ENCODE results near the gene PIK3C2G.

Gene PIK3C2G

DNA sequence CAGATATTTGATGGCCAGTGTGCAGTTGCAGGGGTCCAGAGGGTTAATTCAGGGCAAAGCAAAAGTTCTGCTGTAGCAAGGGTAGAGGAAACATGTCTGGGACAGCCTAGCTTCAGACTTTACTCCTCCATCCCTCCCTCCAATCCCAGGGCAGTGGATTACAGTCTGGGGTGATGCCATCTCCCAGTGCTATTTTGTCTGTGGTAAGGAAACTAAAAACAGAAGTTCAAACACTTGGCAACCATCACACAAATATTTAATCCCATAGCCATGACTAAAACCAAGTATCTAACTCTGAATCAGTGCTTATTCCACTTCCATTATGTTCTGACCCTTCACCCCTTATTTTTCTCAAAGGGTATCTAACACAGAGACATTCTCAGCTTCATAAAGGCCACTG is 61.8 kb downstream of the PIK3C2G start:
- FAIRE-seq (no peak), DNase-seq (ENCODE audit: insufficient read length, low spot score) (no peak)
- no peak for TF ChIP-seq POLR2A (IDR thresholded peaks at IDR 0.05; ENCODE audit: low read depth, low read length)
- no peak for TF ChIP-seq POU2F2 (IDR thresholded peaks at IDR 0.05; ENCODE audit: low read depth, low read length)
- TF ChIP-seq POLR2AphosphoS5 (IDR thresholded peaks at IDR 0.05; ENCODE audit: low read depth, low read length) = no peak
- TF ChIP-seq TAF1 (IDR thresholded peaks at IDR 0.05; ENCODE audit: low read depth, low read length) = no peak
- no peak for TF ChIP-seq SPI1 (IDR thresholded peaks at IDR 0.05; ENCODE audit: low read depth, low read length)
- TF ChIP-seq PAX5 (IDR thresholded peaks at IDR 0.05; ENCODE audit: insufficient read depth, low read length, severe bottlenecking) = no peak

DNA sequence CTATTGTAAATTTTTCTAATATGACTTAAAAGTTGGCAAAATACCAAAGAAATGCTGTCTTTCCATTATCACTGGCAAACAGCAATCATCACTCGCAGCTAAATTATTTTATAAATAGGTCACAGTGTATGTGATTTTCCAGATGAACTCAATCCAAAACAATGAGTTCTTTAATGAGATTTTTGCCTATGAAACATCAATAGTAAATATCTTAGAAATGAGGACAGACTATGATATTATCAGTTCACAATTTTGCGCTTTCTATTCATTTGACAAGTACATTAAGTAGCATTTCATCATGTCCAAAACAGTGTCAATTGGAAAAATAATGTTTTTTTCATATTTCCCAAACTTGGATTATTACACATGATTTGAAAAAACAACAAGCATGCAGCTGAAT is 65.7 kb downstream of the PIK3C2G start:
- DNase-seq (ENCODE audit: insufficient read length, low spot score) = no peak
- no peak for FAIRE-seq
- TF ChIP-seq POU2F2 (IDR thresholded peaks at IDR 0.05; ENCODE audit: low read depth, low read length) (no peak), POLR2AphosphoS5 (IDR thresholded peaks at IDR 0.05; ENCODE audit: low read depth, low read length) (no peak), PAX5 (IDR thresholded peaks at IDR 0.05; ENCODE audit: insufficient read depth, low read length, severe bottlenecking) (no peak), POLR2A (IDR thresholded peaks at IDR 0.05; ENCODE audit: low read depth, low read length) (no peak), SPI1 (IDR thresholded peaks at IDR 0.05; ENCODE audit: low read depth, low read length) (no peak), TAF1 (IDR thresholded peaks at IDR 0.05; ENCODE audit: low read depth, low read length) (no peak)

DNA sequence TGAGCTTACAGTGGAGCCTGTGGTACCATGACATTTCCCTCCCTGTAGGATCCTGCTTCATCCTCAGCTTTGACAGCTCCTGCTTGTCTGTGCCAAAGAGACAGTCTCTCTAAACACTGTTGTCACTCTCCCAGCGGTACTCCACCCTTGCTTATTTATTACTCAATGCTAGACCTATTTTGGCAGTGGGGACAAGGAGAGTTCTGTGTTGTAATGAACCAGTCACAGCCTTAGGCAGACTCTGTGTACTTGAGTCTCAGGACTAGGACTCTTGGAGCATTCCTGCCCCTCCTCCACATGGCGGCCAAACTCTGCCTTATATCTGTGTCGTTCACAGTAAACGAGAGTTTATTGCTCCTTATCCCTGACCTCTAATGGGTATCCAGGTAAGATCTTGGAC is 70.9 kb downstream of the PIK3C2G start:
- DNase-seq (ENCODE audit: insufficient read length, low spot score) (no peak), FAIRE-seq (no peak)
- no peak for TF ChIP-seq POLR2AphosphoS5 (IDR thresholded peaks at IDR 0.05; ENCODE audit: low read depth, low read length)
- no peak for TF ChIP-seq POLR2A (IDR thresholded peaks at IDR 0.05; ENCODE audit: low read depth, low read length)
- no peak for TF ChIP-seq SPI1 (IDR thresholded peaks at IDR 0.05; ENCODE audit: low read depth, low read length)
- TF ChIP-seq TAF1 (IDR thresholded peaks at IDR 0.05; ENCODE audit: low read depth, low read length) = no peak
- no peak for TF ChIP-seq PAX5 (IDR thresholded peaks at IDR 0.05; ENCODE audit: insufficient read depth, low read length, severe bottlenecking)
- no peak for TF ChIP-seq POU2F2 (IDR thresholded peaks at IDR 0.05; ENCODE audit: low read depth, low read length)

DNA sequence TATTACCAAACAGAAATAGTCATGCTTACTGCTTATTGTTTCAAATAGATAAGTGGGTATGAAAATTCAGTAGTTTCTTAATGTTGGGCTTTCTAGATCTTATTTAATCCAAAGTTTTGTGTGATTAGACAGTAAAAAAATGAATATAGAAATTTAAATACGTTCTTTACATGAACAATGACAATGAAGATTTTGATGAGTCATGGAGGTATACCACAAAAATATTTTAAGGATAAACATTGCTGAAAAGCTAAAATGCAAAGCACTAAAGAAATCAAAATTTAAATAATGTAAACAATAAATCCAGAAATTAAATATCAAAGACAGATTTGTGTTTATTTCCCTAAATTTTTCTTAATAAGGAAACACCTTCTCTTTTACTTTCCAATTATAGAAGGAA is 78.3 kb downstream of the PIK3C2G start:
- TF ChIP-seq TAF1 (IDR thresholded peaks at IDR 0.05; ENCODE audit: low read depth, low read length) = no peak
- TF ChIP-seq PAX5 (IDR thresholded peaks at IDR 0.05; ENCODE audit: insufficient read depth, low read length, severe bottlenecking) = no peak
- TF ChIP-seq POLR2A (IDR thresholded peaks at IDR 0.05; ENCODE audit: low read depth, low read length) = no peak
- no peak for TF ChIP-seq POU2F2 (IDR thresholded peaks at IDR 0.05; ENCODE audit: low read depth, low read length)
- TF ChIP-seq POLR2AphosphoS5 (IDR thresholded peaks at IDR 0.05; ENCODE audit: low read depth, low read length) = no peak
- TF ChIP-seq SPI1 (IDR thresholded peaks at IDR 0.05; ENCODE audit: low read depth, low read length) = no peak
- FAIRE-seq (no peak), DNase-seq (ENCODE audit: insufficient read length, low spot score) (no peak)

GRCh38 chr12:18340186-18340585 is 78.9 kb downstream of the PIK3C2G start:
- DNase-seq (ENCODE audit: insufficient read length, low spot score) (no peak), FAIRE-seq (no peak)
- TF ChIP-seq PAX5 (IDR thresholded peaks at IDR 0.05; ENCODE audit: insufficient read depth, low read length, severe bottlenecking) (no peak), POLR2A (IDR thresholded peaks at IDR 0.05; ENCODE audit: low read depth, low read length) (no peak), POLR2AphosphoS5 (IDR thresholded peaks at IDR 0.05; ENCODE audit: low read depth, low read length) (no peak), TAF1 (IDR thresholded peaks at IDR 0.05; ENCODE audit: low read depth, low read length) (no peak), SPI1 (IDR thresholded peaks at IDR 0.05; ENCODE audit: low read depth, low read length) (no peak), POU2F2 (IDR thresholded peaks at IDR 0.05; ENCODE audit: low read depth, low read length) (no peak)

GRCh38 chr12:18340786-18341185 is 79.5 kb downstream of the PIK3C2G start:
- TF ChIP-seq POU2F2 (IDR thresholded peaks at IDR 0.05; ENCODE audit: low read depth, low read length) (no peak), PAX5 (IDR thresholded peaks at IDR 0.05; ENCODE audit: insufficient read depth, low read length, severe bottlenecking) (no peak)
- DNase-seq (ENCODE audit: insufficient read length, low spot score) (no peak), FAIRE-seq (no peak)

DNA sequence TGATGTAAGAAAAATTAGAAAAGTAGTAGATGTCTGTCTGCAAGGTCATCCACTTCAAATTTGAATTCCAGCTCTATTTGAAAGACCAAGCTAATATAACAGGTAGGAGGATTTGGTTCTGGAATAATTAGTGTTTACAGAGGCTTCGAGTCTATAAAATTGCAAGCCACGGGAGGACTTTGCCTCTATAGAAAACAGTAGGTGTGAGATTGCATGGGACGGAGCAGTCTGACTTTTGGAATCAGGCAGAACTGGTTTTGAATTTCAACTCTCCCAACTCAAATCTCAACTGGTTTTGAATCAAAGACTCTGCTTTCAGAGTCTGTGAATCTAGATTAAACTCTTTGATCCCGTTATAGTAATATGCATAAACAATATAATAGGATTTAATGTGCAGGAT is 82.4 kb downstream of the PIK3C2G start:
- DNase-seq (ENCODE audit: insufficient read length, low spot score) (no peak), FAIRE-seq (no peak)
- TF ChIP-seq POLR2AphosphoS5 (IDR thresholded peaks at IDR 0.05; ENCODE audit: low read depth, low read length) (no peak), POU2F2 (IDR thresholded peaks at IDR 0.05; ENCODE audit: low read depth, low read length) (no peak), PAX5 (IDR thresholded peaks at IDR 0.05; ENCODE audit: insufficient read depth, low read length, severe bottlenecking) (no peak), TAF1 (IDR thresholded peaks at IDR 0.05; ENCODE audit: low read depth, low read length) (no peak)

DNA sequence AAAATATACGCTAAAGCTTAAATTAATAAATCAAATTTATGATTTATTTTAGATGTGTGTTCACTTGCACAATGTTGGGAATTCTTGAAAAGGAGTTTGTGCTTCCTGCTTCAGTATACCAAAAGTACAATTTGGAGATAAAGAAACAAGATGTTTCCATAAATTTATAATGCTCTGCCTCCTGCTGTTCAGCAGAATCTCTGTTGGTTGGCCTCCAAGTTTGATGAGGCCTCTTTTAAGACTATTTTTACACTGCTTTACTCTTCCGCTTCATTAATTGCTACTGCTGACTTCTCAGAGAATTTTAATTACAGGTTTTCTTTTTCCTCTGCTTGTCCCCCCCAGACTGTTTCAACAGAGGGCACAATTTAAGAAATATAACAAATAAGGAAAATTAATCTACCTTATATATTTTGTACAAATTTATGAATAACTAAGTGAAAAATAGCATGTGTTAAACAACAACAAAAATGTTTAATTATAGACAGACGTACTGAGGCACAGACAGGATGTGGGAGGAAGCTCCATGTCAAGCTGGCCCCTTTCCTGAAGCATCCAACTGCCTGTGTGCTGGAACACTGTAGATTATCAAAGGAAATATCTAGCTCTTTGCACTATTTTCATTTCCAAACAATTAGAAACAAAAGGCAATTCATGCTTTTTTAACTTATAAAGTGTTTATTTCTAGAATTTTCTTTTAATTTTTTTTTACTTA is 83.9 kb downstream of the PIK3C2G start:
- DNase-seq (ENCODE audit: insufficient read length, low spot score) (no peak), FAIRE-seq (no peak)
- TF ChIP-seq PAX5 (IDR thresholded peaks at IDR 0.05; ENCODE audit: insufficient read depth, low read length, severe bottlenecking) = no peak
- no peak for TF ChIP-seq POU2F2 (IDR thresholded peaks at IDR 0.05; ENCODE audit: low read depth, low read length)
- TF ChIP-seq TAF1 (IDR thresholded peaks at IDR 0.05; ENCODE audit: low read depth, low read length) = no peak
- TF ChIP-seq SPI1 (IDR thresholded peaks at IDR 0.05; ENCODE audit: low read depth, low read length) = no peak
- no peak for TF ChIP-seq POLR2A (IDR thresholded peaks at IDR 0.05; ENCODE audit: low read depth, low read length)
- no peak for TF ChIP-seq POLR2AphosphoS5 (IDR thresholded peaks at IDR 0.05; ENCODE audit: low read depth, low read length)

GRCh38 chr12:18352312-18352711 is 91.0 kb downstream of the PIK3C2G start:
- no peak for TF ChIP-seq PAX5 (IDR thresholded peaks at IDR 0.05; ENCODE audit: insufficient read depth, low read length, severe bottlenecking)
- no peak for TF ChIP-seq SPI1 (IDR thresholded peaks at IDR 0.05; ENCODE audit: low read depth, low read length)
- TF ChIP-seq POLR2A (IDR thresholded peaks at IDR 0.05; ENCODE audit: low read depth, low read length) = no peak
- TF ChIP-seq TAF1 (IDR thresholded peaks at IDR 0.05; ENCODE audit: low read depth, low read length) = no peak
- TF ChIP-seq POLR2AphosphoS5 (IDR thresholded peaks at IDR 0.05; ENCODE audit: low read depth, low read length) = no peak
- no peak for TF ChIP-seq POU2F2 (IDR thresholded peaks at IDR 0.05; ENCODE audit: low read depth, low read length)
- FAIRE-seq (no peak), DNase-seq (ENCODE audit: insufficient read length, low spot score) (no peak)

GRCh38 chr12:18355429-18355828 is 94.1 kb downstream of the PIK3C2G start:
- DNase-seq (ENCODE audit: insufficient read length, low spot score) = no peak
- TF ChIP-seq POLR2A (IDR thresholded peaks at IDR 0.05; ENCODE audit: low read depth, low read length) = no peak
- no peak for TF ChIP-seq SPI1 (IDR thresholded peaks at IDR 0.05; ENCODE audit: low read depth, low read length)
- TF ChIP-seq TAF1 (IDR thresholded peaks at IDR 0.05; ENCODE audit: low read depth, low read length) = no peak
- TF ChIP-seq POLR2AphosphoS5 (IDR thresholded peaks at IDR 0.05; ENCODE audit: low read depth, low read length) = no peak
- no peak for TF ChIP-seq PAX5 (IDR thresholded peaks at IDR 0.05; ENCODE audit: insufficient read depth, low read length, severe bottlenecking)
- TF ChIP-seq POU2F2 (IDR thresholded peaks at IDR 0.05; ENCODE audit: low read depth, low read length) = no peak
- FAIRE-seq = no peak

Data from GM12891 (cell line).